Ectodermal cell (in vitro differentiated cells): ENCODE measurements around the gene RSPH1. TPM values are rescaled to one million over a fixed set of nuclear protein-coding genes. Genes with fewer than 3 reads are reported as not detected.

Experiments
- H3K27ac ChIP-seq: 2 replicates; pipeline ENCODE4 v1.7.0; 2013; ENCODE audit warnings: mild to moderate bottlenecking, low read depth, low read length; ENCODE audit not compliant: insufficient read depth, poor library complexity, severe bottlenecking
- H3K27me3 ChIP-seq: 2 replicates; pipeline ENCODE4 v1.7.0; 2013; ENCODE audit warnings: mild to moderate bottlenecking, low read length; ENCODE audit not compliant: insufficient read depth, control insufficient read depth, poor library complexity, severe bottlenecking
- H3K36me3 ChIP-seq: one replicate; pipeline ENCODE4 v1.7.0; 2013; ENCODE audit warnings: low read length; ENCODE audit not compliant: control insufficient read depth, insufficient read depth
- H3K4me1 ChIP-seq: one replicate; pipeline ENCODE4 v1.7.0; 2013; ENCODE audit warnings: low read length; ENCODE audit not compliant: control insufficient read depth, insufficient read depth
- H3K4me3 ChIP-seq: 2 replicates; pipeline ENCODE4 v1.7.0; 2013; ENCODE audit warnings: low read depth, low read length, control low read depth; ENCODE audit not compliant: insufficient read depth
- H3K9me3 ChIP-seq: 2 replicates; pipeline ENCODE4 v1.7.0; 2013; ENCODE audit warnings: mild to moderate bottlenecking, low read length, moderate library complexity; ENCODE audit not compliant: control insufficient read depth
- WGBS, 2 experiments: methylation state at CpG; one replicate each; pipeline ENCODE4 v1.1.7; 2013; ENCODE audit warnings: missing lambda C conversion rate in 2 of 2; 5-methylcytosine and 5-hydroxymethylcytosine counted together
- polyA plus RNA-seq, 4 experiments: library from polyadenylated mRNA; stranded (reverse); fragments of 50-300 nt; gene quantifications; one replicate each; pipeline ENCODE4 v1.2.3, GENCODE V29; 2013

Gene RSPH1
- 1.1 TPM for polyA plus RNA-seq (2013, experiment 1 of 4)
- 1.3 TPM for polyA plus RNA-seq (2013, experiment 2 of 4)
- 1.1 TPM for polyA plus RNA-seq (2013, experiment 3 of 4)
- 0.89 TPM for polyA plus RNA-seq (2013, experiment 4 of 4)

DNA sequence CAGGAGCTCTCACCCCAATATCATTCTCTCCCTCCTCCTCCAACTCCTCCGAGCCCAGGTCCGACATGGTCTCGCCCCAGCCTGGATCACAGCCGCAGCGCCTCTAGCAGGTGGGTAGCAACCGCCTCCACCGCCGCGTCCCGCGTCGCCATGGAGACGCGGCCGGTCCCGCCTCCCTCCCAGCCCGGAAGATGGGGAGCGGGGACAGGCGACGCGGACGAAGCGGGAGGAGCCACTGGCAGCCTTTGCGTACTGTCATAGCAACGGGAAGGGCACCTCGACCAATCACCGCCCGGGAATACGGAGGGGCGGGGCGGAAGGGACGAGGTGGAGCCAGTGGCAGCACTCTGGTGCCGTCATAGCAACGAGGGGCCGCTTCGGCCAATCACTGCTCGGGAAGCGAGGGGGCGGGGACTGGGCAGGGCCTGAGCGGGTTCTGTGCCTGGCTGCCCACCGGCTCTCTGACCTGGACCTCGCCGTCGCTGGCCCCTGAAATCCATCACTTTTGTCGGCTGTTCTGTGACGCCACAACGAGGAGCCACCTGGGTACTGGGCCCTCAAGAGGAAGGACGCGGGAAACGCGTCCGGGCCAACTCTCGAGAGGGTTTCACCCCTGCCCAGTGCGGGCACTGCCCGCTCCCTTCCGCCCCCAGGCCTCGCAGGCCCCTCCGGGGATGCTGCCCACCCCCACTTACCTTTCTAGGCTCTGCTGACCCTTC, at the start of gene RSPH1:
Gene RSPH1, minus strand, starts transcription at position 105 of the 719 bp plus-strand sequence. Its CDS starts 38 bp downstream, at position 67.
- Histone ChIP-seq H3K27me3 (peaks cover 10% of the 10 kb centered on the region), H3K27ac (peak within 1 kb of the TSS; percentile 52), H3K4me3 (peak within 1 kb of the TSS; percentile 59), H3K36me3 (no peaks in the 10 kb centered on the region), H3K4me1 (peaks cover 17% of the 10 kb centered on the region), H3K9me3 (no peaks in the 10 kb centered on the region)
- 1% methylated on average over 58 of the region's 58 CpGs for WGBS, 2 experiments

DNA sequence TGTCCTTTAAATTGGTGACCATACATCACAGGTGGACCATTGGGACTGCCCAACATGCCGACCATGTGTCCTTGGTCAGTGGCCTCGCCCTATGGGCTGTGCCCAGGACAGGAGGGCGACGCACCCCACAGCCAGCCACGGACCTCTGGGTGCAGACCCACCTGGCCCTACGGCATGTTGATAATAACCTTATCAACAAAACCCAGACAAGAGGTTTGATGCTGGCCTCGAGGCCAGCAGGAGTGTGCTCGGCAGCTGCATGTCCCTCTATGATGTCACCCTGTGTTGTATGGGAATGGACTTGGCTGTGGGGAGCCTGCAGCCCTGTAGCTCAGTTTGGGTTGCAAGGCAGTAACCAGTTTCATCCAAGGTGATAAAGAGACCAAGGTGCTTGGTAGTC, 49.7 kb upstream of the RSPH1 start:
- Histone ChIP-seq H3K9me3 (no peaks in the 10 kb centered on the region), H3K4me3 (no peak overlapping the region), H3K27ac (no peak overlapping the region), H3K36me3 (no peaks in the 10 kb centered on the region), H3K27me3 (no peaks in the 10 kb centered on the region), H3K4me1 (peaks cover 6% of the 10 kb centered on the region)
- WGBS, 2 experiments = 79 to 80% methylated on average over 8 of the region's 8 CpGs

DNA sequence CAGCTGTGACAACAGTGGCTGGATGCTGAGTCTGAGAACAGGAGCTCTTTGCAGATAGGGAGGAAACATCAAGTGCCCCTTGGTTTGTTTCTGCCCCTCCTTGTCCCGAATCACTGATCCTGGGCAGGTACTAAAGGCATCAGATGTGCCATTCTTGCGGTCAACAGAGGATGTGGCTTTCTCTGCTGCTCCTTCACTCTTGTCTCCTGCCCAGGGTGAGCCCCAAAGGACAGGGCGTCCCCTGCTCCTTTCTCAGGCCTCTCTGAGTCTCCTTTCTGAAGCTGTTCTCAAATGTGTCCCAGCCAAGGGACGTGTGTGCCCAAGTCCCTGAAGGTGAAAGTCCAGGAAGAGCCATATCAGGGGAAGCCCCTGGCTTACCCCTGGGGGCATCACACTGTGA, 49.3 kb upstream of the RSPH1 start:
- no peaks in the 10 kb centered on the region for H3K9me3 ChIP-seq
- no peaks in the 10 kb centered on the region for H3K36me3 ChIP-seq
- H3K4me3 ChIP-seq = no peak overlapping the region
- no peaks in the 10 kb centered on the region for H3K27me3 ChIP-seq
- 84% methylated on average over 4 of the region's 4 CpGs for WGBS, 2 experiments
- H3K27ac ChIP-seq = no peak overlapping the region
- peaks cover 6% of the 10 kb centered on the region for H3K4me1 ChIP-seq

DNA sequence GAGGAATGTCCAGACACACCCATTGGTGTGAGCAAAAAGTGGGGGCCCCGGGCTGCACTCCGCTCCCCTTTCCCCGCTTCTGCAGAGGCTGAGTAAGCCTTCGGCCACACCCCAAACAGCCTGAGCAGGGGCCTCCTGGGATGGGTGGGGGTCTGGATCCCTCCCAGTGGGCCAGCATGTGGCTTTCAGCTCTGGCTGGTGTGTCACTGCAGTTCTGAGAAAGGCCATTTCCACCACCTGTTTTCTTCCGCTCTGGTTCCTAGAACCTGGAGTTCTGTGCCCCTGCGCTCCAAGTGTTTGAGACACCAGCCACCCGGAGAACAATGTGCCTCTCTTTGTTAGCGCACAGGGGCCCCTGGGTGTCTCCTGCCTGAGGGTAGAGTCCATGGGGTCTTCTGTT, 48.5 kb upstream of the RSPH1 start:
- 94 to 96% methylated on average over 8 of the region's 8 CpGs for WGBS, 2 experiments
- Histone ChIP-seq H3K27ac (no peak overlapping the region), H3K36me3 (no peaks in the 10 kb centered on the region), H3K27me3 (no peaks in the 10 kb centered on the region), H3K4me1 (peaks cover 6% of the 10 kb centered on the region), H3K4me3 (no peak overlapping the region), H3K9me3 (no peaks in the 10 kb centered on the region)

DNA sequence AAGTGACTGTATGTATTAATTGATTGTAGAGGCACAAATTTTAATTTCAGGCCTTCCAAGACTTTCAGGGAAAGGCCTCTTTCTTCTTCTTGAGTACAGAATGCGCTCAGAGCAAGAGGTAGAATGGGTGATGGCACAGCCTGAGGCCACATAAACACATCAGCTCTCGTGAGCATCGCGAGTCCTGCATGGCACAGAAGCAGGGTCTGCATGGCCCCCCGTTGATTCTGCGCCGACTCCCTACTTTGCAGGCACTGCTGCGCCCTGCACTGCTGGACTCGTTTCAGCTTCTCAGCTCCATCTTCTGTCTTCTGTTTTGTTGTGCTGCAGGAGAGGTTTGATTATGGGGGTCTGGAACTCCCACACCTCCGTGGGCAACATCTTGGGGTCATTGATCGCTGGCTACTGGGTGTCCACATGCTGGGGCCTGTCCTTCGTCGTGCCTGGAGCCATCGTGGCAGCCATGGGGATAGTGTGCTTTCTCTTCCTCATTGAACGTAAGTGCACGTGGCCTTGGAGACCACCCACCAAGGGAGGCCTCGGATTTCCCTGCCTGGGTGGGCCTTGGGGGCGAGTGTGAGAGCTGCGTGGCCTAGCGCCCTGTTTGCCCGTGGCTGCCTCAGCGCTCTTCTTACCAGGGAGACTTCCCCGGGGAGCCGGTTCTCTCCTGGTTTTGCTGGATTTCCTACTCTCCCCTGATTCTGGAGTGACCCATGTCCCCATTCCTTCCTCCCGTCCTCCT, 47.3 kb upstream of the RSPH1 start:
- Histone ChIP-seq H3K27me3 (no peaks in the 10 kb centered on the region), H3K27ac (no peak overlapping the region), H3K4me1 (peaks cover 6% of the 10 kb centered on the region), H3K4me3 (no peak overlapping the region), H3K9me3 (no peaks in the 10 kb centered on the region), H3K36me3 (no peaks in the 10 kb centered on the region)
- WGBS, 2 experiments = 90 to 94% methylated on average over 25 of the region's 25 CpGs

DNA sequence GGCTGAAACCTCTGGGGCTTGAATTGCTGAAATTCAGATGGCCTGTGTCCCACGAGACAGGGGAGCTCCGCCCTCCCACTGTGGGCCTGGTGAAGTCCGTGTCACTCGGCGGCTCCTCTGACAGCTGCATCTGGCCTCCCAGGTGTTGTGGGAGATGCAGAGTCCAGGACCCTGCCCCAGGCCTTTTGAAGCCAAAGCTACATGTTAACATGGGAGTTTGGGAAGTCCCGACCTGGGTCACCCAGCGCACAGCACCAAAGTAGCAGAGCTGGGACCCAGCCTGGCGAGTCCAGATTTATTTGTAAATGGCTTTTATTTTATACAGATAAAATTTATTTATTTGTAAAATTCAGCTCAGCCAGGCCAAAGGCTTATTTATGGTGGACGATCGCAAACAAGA, 46.6 kb upstream of the RSPH1 start:
- Histone ChIP-seq H3K27me3 (no peaks in the 10 kb centered on the region), H3K27ac (no peak overlapping the region), H3K4me3 (no peak overlapping the region), H3K9me3 (no peaks in the 10 kb centered on the region), H3K36me3 (no peaks in the 10 kb centered on the region), H3K4me1 (peaks cover 6% of the 10 kb centered on the region)
- 92 to 94% methylated on average over 9 to 10 of the region's 10 CpGs for WGBS, 2 experiments

DNA sequence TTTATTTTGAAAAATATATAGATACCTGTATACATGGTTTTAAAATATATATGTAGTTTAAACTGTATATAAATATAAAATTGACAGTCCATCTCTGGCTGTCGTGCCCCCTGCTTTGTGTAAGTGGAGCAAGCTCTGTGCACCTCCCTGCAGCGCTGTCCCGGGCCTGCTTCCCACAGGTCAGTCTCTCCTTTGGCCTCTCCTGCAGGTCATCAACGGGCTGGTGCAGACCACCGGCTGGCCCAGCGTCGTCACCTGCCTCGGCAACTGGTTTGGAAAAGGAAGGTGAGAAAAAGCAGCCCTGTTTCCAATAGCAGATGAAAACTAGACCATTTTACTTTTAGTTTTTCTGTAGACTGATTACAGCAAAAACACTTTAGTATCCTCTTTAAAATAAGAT, 46.2 kb upstream of the RSPH1 start:
- no peaks in the 10 kb centered on the region for H3K9me3 ChIP-seq
- no peaks in the 10 kb centered on the region for H3K36me3 ChIP-seq
- 93 to 97% methylated on average over 8 of the region's 8 CpGs for WGBS, 2 experiments
- H3K27me3 ChIP-seq = no peaks in the 10 kb centered on the region
- H3K27ac ChIP-seq = no peak overlapping the region
- peaks cover 6% of the 10 kb centered on the region for H3K4me1 ChIP-seq
- H3K4me3 ChIP-seq = no peak overlapping the region

DNA sequence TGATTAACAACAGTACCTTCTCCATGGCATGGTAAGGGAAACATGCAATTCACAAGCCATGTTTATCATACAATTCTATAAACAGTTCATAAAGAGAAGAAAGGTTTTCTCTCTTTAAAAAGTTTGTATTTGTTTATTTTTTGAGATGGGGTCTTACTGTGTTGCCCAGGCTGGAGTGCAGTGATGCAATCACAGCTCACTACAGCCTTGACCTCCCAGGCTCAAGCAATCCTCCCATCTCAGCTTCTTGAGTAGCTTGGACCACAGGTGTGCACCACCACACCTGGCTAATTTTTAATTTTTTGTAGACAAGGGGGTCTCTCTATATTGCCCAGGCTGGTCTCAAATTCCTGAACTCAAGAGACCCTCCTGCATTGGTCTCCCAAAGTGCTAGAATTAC, 45.6 kb upstream of the RSPH1 start:
- Histone ChIP-seq H3K36me3 (no peaks in the 10 kb centered on the region), H3K4me1 (peaks cover 6% of the 10 kb centered on the region), H3K9me3 (no peaks in the 10 kb centered on the region), H3K27me3 (no peaks in the 10 kb centered on the region), H3K4me3 (no peak overlapping the region), H3K27ac (no peak overlapping the region)

DNA sequence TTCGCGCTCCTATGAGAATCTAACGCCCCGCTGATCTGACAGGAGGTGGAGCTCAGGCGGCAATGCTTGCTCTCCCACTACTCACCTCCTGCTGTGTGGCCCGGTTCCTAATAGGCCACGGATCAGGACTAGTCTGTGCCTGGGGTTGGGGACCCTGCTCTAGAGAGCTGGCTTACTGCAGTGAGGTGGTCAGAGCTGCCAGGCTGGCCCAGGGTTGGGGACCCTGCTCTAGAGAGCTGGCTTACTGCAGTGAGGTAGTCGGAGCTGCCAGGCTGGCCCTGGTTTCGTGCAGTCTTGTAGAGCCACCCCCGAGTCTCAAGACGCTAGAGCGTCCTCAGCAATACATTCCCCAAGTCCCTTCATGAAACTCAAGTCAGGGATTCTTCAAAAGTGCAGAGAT, 45.1 kb upstream of the RSPH1 start:
- Histone ChIP-seq H3K9me3 (no peaks in the 10 kb centered on the region), H3K36me3 (no peaks in the 10 kb centered on the region), H3K27me3 (no peaks in the 10 kb centered on the region), H3K27ac (no peak overlapping the region), H3K4me1 (peaks cover 6% of the 10 kb centered on the region), H3K4me3 (no peak overlapping the region)
- 75 to 78% methylated on average over 12 of the region's 12 CpGs for WGBS, 2 experiments

DNA sequence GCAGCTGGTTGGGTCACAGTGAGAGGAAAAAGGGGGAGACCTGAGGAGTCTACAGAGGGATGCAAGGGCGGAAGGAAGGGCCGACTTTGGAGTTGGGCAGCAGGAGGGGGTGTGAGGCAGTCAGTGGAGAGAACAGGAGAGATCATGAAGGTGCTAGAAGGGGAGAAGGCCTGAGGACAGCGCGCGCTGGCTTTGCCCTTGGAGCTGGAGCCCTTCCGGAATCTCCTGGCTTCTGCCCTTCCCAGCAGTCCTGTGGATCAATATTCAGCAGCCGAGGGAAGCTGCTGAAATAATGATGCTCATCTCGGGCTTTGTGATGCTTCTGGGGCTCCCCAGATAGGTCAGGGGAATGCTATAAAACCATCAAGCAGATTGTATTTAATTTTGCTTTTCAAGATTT, 44.4 kb upstream of the RSPH1 start:
- peaks cover 6% of the 10 kb centered on the region for H3K4me1 ChIP-seq
- no peak overlapping the region for H3K27ac ChIP-seq
- WGBS, 2 experiments = 83 to 85% methylated on average over 8 of the region's 8 CpGs
- no peaks in the 10 kb centered on the region for H3K27me3 ChIP-seq
- H3K4me3 ChIP-seq = no peak overlapping the region
- no peaks in the 10 kb centered on the region for H3K36me3 ChIP-seq
- no peaks in the 10 kb centered on the region for H3K9me3 ChIP-seq
